ENCODE measurements around the gene ACTL10. TPM values are rescaled to one million over a fixed set of nuclear protein-coding genes. Genes with fewer than 3 reads are reported as not detected.

The ACTL10 gene
- total RNA-seq, 1 donor from 2014 or later = 1.1 TPM

- Mint-ChIP-seq H3K36me3 (ENCODE audit: low read depth, unreplicated experiment) (peaks cover 3% of the 10 kb centered on the region), H3K9me3 (ENCODE audit: unreplicated experiment) (no peaks in the 10 kb centered on the region), H3K27ac (ENCODE audit: unreplicated experiment) (no peak overlapping the region), H3K27me3 (ENCODE audit: low read depth, unreplicated experiment) (peaks cover 9% of the 10 kb centered on the region), H3K4me1 (ENCODE audit: low read depth, unreplicated experiment) (no peaks in the 10 kb centered on the region), H3K4me3 (ENCODE audit: unreplicated experiment) (no peak overlapping the region)
- H3K4me3 ChIP-seq (ENCODE audit: insufficient read depth, low read depth, low read length) = no peak overlapping the region
- no peak for DNase-seq (ENCODE audit: low read depth)
- H3K79me2 ChIP-seq (ENCODE audit: insufficient read depth, low read length) = peaks cover 10% of the 10 kb centered on the region
- H3K4me1 ChIP-seq (ENCODE audit: insufficient read depth, low read length) = peaks cover 14% of the 10 kb centered on the region
- FAIRE-seq = no peak
- H2AFZ ChIP-seq (ENCODE audit: low read depth, low read length) = no peak overlapping the region
- no peak overlapping the region for H3K4me2 ChIP-seq (ENCODE audit: low read length)
- no peak overlapping the region for H3K27ac ChIP-seq (ENCODE audit: low read depth, low read length)
- no peaks in the 10 kb centered on the region for H3K27me3 ChIP-seq (ENCODE audit: insufficient read depth, low read length)
- no peaks in the 10 kb centered on the region for H3K36me3 ChIP-seq (ENCODE audit: insufficient read depth, low read length)
- H3K9ac ChIP-seq (ENCODE audit: low read length) = no peak overlapping the region
- no peaks in the 10 kb centered on the region for H3K9me3 ChIP-seq (ENCODE audit: insufficient read depth, low read depth, low read length)
- peaks cover 28% of the 10 kb centered on the region for H4K20me1 ChIP-seq (ENCODE audit: insufficient read depth, low read length)
- TF ChIP-seq EZH2 (IDR thresholded peaks at IDR 0.05; ENCODE audit: insufficient read depth, low read length) (no peak), CTCF (IDR thresholded peaks at IDR 0.05; ENCODE audit: insufficient read depth, low read depth, low read length) (no peak)
Observed at GRCh38 chr20:33681728-33682353, 15.1 kb downstream of the ACTL10 start.

- no peaks in the 10 kb centered on the region for H3K27me3 ChIP-seq (ENCODE audit: insufficient read depth, low read length)
- FAIRE-seq = no peak
- peak overlapping the region; percentile 53 for H3K4me3 ChIP-seq (ENCODE audit: insufficient read depth, low read depth, low read length)
- no peak overlapping the region for H3K27ac Mint-ChIP-seq (ENCODE audit: unreplicated experiment)
- no peak overlapping the region for H2AFZ ChIP-seq (ENCODE audit: low read depth, low read length)
- peaks cover 7% of the 10 kb centered on the region for H3K27me3 Mint-ChIP-seq (ENCODE audit: low read depth, unreplicated experiment)
- no peaks in the 10 kb centered on the region for H3K9me3 ChIP-seq (ENCODE audit: insufficient read depth, low read depth, low read length)
- H3K4me3 Mint-ChIP-seq (ENCODE audit: unreplicated experiment) = peak overlapping the region; percentile 66
- DNase-seq (ENCODE audit: low read depth) = no peak
- H3K36me3 ChIP-seq (ENCODE audit: insufficient read depth, low read length) = no peaks in the 10 kb centered on the region
- peak overlapping the region; percentile 65 for H3K9ac ChIP-seq (ENCODE audit: low read length)
- H3K36me3 Mint-ChIP-seq (ENCODE audit: low read depth, unreplicated experiment) = no peaks in the 10 kb centered on the region
- no peaks in the 10 kb centered on the region for H3K9me3 Mint-ChIP-seq (ENCODE audit: unreplicated experiment)
- H4K20me1 ChIP-seq (ENCODE audit: insufficient read depth, low read length) = peaks cover 28% of the 10 kb centered on the region
- peaks cover 10% of the 10 kb centered on the region for H3K79me2 ChIP-seq (ENCODE audit: insufficient read depth, low read length)
- peaks cover 19% of the 10 kb centered on the region for H3K4me1 ChIP-seq (ENCODE audit: insufficient read depth, low read length)
- peak overlapping the region; percentile 85 for H3K4me2 ChIP-seq (ENCODE audit: low read length)
- no peak overlapping the region for H3K27ac ChIP-seq (ENCODE audit: low read depth, low read length)
- H3K4me1 Mint-ChIP-seq (ENCODE audit: low read depth, unreplicated experiment) = peaks cover 1% of the 10 kb centered on the region
- no peak for TF ChIP-seq EZH2 (IDR thresholded peaks at IDR 0.05; ENCODE audit: insufficient read depth, low read length)
- TF ChIP-seq CTCF (IDR thresholded peaks at IDR 0.05; ENCODE audit: insufficient read depth, low read depth, low read length) = no peak
Observed at GRCh38 chr20:33684533-33685327, 18.0 kb downstream of the ACTL10 start.

All from astrocyte (in vitro differentiated cells and primary cell).